ENCODE data around the gene FRG2. TPM values are rescaled to one million over a fixed set of nuclear protein-coding genes. Genes with fewer than 3 reads are reported as not detected.
"Not testable (repeated sequence)": the region's sequence is repeated elsewhere in the genome, so short reads cannot be mapped to it uniquely, and the experiment has no call there.

FRG2 gene
- total RNA-seq, 3 donors from 2014 or later, result not detected

DNA sequence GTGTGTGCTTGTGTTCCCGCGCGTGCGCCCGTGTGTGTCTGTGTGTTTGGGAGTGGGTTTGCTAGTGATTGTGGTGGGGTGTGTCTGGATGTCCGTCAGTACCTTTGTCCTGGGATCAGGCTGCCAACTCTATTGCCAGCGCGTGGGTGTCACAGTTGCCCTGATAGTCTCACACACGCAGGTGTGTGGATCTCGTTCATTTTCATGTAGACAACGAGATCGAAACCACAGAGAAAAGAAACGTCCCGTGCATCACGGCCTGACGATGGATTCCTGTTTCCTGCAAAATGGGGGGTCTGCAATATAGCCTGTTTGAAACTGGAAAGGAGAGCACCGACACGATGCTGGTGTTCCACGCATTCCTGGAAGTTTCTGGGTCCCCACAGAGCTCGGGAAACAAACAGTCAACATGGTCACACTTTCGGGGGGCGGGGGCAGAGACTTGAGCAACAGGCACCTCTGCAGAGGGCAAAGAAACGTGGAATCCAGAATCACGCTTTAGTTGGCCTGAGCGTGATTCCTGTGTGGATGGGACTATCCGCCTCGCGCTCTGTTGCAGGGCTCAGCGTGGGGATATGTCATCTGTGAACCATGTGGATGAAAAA lies 7.1 kb downstream of the FRG2 start:
- not testable (repeated sequence) for ATAC-seq; H3K36me3 Mint-ChIP-seq (ENCODE audit: insufficient read depth); H3K9me3 Mint-ChIP-seq; DNase-seq
- Mint-ChIP-seq H3K27me3 (ENCODE audit: low read depth) (peaks cover 59% of the 10 kb centered on the region), H3K4me1 (ENCODE audit: low read depth) (peaks cover 24% of the 10 kb centered on the region), H3K4me3 (peak overlapping the region; percentile 15)

DNA sequence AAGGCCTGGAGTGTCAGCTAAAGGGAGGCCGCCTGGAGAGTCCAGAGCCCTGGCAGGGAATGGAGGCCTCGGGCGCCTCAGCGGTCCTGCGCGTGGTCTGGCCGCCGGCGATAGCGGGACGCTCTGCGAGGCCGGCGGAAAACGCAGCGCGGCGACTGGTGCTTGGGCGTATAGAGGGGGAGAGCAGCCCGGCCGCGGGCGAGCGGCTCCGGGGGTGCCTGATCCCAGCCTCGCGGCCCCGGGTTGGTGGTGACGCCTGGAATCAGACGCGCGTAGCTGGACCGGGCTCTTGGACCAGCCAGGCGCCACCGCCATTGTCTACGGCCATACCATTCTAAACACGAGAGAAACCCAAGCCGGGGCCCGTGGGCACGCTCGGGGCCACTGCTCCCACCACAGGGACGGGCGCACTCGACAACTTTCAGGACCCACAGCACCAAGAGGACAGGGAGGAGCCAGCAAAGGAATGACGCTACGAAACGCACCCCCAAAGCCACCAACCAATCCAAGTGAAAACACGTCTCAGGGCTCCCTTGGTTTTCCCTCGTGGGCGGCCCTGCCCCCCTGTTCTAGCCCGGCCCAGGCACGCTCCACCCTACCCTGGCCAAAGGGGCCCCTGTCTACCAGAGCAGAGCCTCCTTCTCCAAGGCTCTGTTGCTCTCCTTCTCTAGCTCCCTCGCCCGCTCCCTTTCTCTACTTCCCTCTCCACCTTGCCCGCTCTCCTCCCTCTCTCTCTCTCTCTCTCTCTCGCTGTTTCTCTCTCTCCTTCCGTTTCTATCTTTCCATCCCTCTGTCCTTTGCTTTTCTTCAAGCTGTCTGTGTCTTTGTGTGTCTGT lies 7.8 kb downstream of the FRG2 start:
- peak overlapping the region; percentile 15 for H3K4me3 Mint-ChIP-seq

DNA sequence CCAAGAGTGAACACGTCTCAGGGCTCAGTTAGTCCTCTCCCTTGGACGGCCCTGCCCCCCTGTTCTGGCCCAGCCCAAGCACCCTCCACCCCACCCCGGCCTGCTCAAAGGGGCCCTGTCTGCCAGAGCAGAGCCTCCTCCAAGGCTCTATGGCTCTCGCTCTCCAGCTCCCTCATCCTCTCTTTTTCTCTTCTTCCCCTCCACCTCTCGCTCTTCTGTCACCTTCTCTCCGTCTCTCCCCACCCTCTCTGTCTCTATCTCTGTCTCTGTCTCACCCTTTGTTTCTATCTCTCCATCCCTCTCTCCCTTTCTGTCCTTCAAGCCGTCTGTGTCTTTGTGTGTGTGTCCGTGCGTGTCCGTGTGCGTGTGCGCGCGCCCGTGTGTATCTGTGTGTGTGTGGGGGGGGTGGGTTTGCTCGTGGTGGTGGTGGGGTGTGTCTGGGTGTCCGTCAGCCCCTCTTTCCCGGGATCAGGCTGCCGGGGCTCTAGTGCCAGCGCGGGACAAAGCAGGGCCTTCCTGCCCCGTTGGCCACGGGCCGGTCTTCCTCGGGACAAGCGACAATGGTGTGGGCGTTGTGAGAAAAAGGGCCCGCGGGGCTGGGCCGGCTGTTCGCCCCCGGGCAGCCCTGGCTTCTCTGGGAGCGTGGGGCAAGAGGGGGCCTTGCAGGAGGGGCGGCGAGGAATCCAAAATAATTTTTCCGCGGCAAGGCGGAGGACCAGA lies 8.7 kb downstream of the FRG2 start:
- no peak for ATAC-seq
- H3K27me3 Mint-ChIP-seq (ENCODE audit: low read depth), result peaks cover 69% of the 10 kb centered on the region
- no peaks in the 10 kb centered on the region for H3K9me3 Mint-ChIP-seq
- no peaks in the 10 kb centered on the region for H3K36me3 Mint-ChIP-seq (ENCODE audit: insufficient read depth)
- no peak overlapping the region for H3K4me3 Mint-ChIP-seq
- H3K4me1 Mint-ChIP-seq (ENCODE audit: low read depth), result peaks cover 27% of the 10 kb centered on the region
- DNase-seq, result no peak

More for the DNA sequence above, 7.8 kb downstream of the FRG2 start:
- peaks cover 63% of the 10 kb centered on the region for H3K27me3 Mint-ChIP-seq (ENCODE audit: low read depth)
- no peak for ATAC-seq
- no peak for DNase-seq
- H3K36me3 Mint-ChIP-seq (ENCODE audit: insufficient read depth), result no peaks in the 10 kb centered on the region
- no peaks in the 10 kb centered on the region for H3K9me3 Mint-ChIP-seq
- peaks cover 27% of the 10 kb centered on the region for H3K4me1 Mint-ChIP-seq (ENCODE audit: low read depth)

DNA sequence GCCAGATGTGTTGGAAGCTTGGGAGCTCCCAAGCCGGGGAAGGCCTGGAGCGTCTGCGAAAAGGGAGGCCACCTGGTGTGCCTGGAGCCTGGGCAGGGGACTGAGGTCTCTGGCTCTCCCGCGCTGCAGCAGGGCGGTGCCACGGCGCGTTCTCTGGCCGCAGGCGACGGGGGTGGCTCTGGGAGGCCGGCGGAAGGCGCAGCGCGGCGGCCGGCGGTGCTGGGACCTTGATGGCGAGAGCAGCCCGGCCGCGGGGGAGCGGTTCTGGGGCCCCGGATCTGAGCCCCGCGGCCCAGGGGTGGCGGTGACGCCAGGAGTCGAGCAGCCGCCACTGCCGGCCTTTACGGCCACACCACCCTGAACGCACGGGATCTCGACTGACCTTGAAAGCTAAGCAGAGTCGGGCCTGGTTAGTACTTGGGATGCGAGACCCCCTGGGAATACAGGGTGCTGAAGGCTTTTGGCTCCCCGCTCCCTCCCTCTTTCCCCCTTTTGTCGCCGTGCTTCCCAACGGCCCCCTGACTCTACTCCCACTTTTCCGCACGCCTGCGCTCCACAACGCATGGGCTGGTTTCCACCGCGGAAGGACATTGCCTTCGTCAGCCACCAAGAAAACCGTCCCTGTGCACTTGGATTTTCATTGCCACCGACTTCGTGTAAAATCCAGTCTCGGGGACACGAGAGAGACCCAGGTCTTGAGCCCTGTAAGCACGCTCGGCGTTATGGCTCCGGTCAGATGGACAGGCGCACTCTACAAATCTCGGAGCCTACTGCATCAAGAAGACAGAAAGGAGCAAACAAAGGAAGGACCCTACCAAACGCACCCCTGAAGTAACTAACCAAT lies 9.5 kb downstream of the FRG2 start:
- Mint-ChIP-seq H3K9me3 (no peaks in the 10 kb centered on the region), H3K36me3 (ENCODE audit: insufficient read depth) (no peaks in the 10 kb centered on the region), H3K4me1 (ENCODE audit: low read depth) (peaks cover 25% of the 10 kb centered on the region), H3K4me3 (no peak overlapping the region), H3K27me3 (ENCODE audit: low read depth) (peaks cover 74% of the 10 kb centered on the region)
- no peak for DNase-seq
- ATAC-seq, result no peak

DNA sequence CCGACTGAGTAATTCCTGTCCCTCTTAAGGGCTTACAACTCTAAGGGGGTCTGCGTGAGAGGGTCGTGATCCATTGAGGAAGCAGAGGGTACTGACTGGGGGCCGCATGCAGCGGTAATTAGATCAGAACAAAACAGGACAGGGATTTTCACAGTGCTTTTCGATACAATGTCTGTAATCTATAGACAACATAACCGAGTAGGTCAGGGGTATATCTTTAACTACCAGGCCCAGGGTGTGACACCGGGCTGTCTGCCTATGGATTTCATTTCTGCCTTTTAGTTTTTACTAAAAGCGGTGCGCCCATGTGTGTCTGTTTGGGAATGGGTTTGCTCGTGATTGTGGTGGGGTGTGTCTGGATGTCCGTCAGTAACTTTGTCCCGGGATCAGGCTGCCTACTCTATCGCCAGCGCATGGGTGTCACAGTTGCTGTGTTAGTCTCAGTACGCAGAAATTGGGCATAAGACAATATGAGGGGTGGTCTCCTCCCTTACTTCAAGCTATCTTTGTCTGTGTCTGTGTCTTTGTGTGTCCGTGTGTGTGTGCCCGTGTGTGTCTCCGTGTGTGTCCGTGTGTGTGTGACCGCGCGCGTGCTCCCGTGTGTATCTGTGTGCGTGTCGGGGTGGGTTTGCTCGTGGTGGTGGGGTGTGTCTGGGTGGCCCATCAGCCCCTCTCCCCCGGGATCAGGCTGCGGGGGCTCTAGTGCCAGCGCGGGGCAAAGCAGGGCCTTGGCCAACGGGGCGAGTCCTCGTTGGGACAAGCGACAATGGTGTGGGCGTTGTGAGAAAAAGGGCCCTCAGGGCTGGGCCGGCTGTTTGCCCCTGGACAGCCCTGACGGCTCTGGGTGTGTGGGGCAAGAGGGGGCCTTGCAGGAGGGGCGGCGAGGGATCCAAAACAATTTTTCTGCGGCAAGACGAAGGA lies 10.4 kb downstream of the FRG2 start:
- Mint-ChIP-seq H3K27me3 (ENCODE audit: low read depth) (peaks cover 79% of the 10 kb centered on the region), H3K9me3 (no peaks in the 10 kb centered on the region), H3K4me3 (no peak overlapping the region), H3K36me3 (ENCODE audit: insufficient read depth) (no peaks in the 10 kb centered on the region), H3K4me1 (ENCODE audit: low read depth) (peaks cover 25% of the 10 kb centered on the region)
- ATAC-seq, result no peak
- no peak for DNase-seq

DNA sequence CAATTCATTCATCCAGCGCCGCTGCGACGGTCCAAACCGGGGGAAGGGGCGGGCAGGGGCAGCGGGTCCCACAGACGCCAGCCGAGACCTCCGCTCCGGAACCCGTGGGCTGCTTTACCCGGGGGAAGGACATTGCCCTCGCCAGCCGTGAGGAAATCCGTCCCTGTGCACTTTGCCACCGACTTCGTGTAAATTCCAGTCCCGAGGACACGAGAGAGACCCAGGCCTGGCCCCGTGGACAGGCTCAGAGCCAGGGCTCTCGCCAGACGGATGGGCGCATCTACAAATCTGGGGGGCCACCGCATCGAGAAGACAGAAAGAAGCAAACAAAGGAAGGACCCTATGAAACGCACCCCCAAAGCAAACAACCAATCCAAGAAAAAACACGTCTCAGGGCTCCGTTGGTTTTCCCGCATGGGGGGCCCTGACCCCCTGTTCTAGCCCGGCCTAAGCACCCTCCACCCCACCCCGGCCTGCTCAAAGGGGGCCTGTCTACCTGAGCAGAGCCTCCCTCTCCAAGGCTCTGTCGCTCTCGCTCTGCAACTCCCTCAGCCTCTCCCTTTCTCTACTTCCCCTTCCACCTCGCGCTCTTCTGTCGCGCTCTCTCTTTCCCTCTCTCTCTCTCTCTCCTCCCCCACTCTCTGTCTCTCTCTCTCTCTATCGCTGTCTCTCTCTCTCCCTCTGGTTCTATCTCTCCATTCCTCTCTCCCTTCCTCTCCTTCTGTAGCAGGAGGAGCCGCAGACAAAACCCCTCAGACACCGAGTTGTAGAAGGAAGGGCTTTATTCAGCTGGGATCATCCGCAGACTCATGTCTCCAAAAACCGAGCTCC lies 11.3 kb downstream of the FRG2 start:
- no peak for DNase-seq
- H3K27me3 Mint-ChIP-seq (ENCODE audit: low read depth), result peaks cover 79% of the 10 kb centered on the region
- H3K36me3 Mint-ChIP-seq (ENCODE audit: insufficient read depth), result no peaks in the 10 kb centered on the region
- H3K4me3 Mint-ChIP-seq, result peak overlapping the region; percentile 6
- no peak for ATAC-seq
- H3K4me1 Mint-ChIP-seq (ENCODE audit: low read depth), result peaks cover 21% of the 10 kb centered on the region
- H3K9me3 Mint-ChIP-seq, result no peaks in the 10 kb centered on the region

DNA sequence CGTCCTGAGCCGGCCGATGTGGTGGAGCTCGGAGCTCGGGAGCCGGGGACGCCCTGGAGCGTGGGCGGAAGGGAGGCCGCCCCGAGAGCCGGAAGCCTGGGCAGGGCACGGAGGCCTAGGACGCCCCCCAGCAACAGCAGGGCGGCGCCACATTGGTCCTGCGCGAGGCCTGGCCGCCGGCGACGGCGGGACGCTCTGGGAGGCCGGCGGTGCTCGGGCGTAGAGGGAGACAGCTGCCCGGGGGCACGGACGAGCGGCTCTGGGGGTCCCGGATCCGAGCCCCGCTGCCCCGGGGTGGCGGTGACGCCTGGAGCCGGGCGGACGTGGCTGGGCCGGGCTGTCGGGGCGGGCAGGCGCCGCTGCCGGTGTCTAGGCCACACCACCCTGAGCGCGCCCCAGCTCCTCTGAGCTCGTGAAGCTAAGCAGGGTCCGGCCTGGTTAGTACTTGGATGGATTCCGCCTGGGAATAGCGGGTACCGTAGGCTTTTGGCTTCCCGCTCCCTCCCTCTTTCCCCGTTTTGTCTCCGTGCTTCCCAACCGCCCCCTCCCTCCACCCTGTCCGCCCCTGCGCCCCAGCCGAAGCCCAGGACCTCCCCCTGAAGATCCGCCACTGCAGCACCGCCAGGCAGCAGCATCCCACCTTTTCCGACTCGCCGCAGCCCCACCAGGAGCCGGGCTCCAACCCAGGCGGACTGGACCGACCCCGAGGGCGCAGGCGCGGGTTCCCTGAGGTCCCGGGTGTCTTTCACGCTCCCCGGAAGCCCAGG lies 12.1 kb downstream of the FRG2 start:
- Mint-ChIP-seq H3K27me3 (ENCODE audit: low read depth) (peaks cover 71% of the 10 kb centered on the region), H3K4me1 (ENCODE audit: low read depth) (peaks cover 18% of the 10 kb centered on the region), H3K36me3 (ENCODE audit: insufficient read depth) (no peaks in the 10 kb centered on the region), H3K9me3 (no peaks in the 10 kb centered on the region), H3K4me3 (no peak overlapping the region)
- DNase-seq (no peak), ATAC-seq (peak; percentile 47 to 48)

DNA sequence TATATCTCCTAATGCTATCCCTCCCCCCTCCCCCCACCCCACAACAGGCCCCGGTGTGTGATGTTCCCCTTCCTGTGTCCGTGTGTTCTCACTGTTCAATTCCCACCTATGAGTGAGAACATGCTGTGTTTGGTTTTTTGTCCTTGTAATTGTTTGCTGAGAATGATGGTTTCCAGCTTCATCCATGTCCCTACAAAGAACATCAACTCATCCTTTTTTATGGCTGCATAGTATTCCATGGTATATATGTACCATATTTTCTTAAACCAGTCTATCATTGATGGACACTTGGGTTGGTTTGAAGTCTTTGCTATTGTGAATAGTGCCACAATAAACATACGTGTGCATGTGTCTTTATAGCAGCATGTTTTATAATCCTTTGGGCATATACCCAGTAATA lies 37.1 kb downstream of the FRG2 start:
- not testable (repeated sequence) for ATAC-seq; H3K36me3 Mint-ChIP-seq (ENCODE audit: insufficient read depth); H3K4me3 Mint-ChIP-seq; DNase-seq; H3K27me3 Mint-ChIP-seq (ENCODE audit: low read depth); H3K9me3 Mint-ChIP-seq; H3K4me1 Mint-ChIP-seq (ENCODE audit: low read depth)

DNA sequence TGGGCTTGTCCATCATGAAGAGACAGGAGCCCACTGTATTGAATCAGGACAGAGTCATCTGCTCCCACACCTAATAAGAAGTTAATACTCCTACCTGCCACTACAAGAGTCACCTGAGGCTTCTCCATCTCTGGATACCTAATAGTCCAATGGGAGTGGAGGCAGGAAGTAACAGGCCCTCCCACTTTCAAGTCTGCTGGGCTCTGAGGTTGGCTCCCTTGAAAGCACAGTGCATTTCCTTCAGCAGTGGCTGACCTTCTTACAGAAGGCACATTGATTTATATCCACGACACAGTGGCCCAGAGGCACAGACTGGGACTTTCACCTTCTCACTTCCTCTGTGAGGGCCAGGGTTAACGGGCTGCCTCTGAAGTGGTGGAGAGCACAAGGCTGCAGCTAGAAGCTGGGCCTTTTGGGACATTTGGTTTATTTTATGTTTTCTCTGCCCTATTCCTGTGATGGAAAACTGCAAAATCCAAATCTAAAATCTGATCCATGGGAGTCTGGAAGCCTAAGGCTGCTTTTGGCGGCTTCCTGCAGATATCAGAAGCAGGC lies 38.1 kb downstream of the FRG2 start:
- ATAC-seq, result no peak
- H3K4me1 Mint-ChIP-seq (ENCODE audit: low read depth), result no peaks in the 10 kb centered on the region
- H3K9me3 Mint-ChIP-seq, result no peaks in the 10 kb centered on the region

DNA sequence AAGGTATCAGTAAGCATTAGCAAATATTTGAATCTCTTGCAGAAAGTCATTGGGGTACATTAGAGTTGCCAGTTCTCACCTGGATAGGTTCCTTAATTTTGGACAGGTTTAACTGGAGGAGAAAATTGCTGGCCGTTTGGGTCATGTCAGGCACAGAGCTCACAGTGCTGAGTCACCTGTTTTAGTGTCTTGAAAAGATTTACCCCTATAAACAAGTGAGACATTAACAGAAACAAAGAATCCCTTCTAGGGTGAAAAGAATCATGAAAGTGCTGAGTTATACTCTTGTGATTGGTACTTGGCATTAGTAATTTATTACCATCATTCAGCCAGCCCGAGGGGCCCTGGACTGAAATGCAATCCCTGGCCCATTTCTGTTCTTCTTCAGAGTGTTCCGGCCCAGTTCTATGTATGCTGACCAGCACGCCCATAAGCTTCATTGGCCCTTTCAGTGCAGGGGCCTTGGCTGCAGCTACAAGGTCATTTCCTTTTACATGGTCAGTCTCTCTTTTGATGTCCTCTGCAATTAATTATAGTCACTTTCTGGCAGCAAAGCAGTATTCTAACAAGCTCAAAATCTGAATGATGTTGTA lies 41.3 kb downstream of the FRG2 start:
- H3K9me3 Mint-ChIP-seq, result not testable (repeated sequence)

More for the DNA sequence above, 38.1 kb downstream of the FRG2 start:
- DNase-seq, result no peak
- no peaks in the 10 kb centered on the region for H3K36me3 Mint-ChIP-seq (ENCODE audit: insufficient read depth)
- peaks cover 2% of the 10 kb centered on the region for H3K27me3 Mint-ChIP-seq (ENCODE audit: low read depth)
- no peak overlapping the region for H3K4me3 Mint-ChIP-seq

DNA sequence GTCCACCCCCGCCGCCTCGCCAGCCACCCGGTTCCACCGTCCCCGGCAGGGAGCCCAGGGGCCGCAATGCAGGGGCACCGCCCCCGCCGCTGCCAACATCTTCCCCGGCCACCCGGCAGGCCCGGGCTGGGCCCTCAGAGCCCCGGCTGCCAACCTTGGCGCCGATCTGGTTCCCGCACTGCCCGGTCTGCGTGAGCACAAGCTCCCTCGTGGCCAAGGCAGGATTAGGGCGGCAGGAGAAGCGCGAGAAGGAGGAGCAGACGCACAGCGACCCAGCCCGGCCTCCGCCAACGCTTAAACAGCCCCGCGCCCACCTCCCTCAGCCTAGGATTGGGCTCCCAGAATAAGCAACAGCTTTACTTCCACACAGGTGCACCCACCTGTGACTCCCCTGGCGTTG lies 42.4 kb downstream of the FRG2 start:
- H3K4me1 Mint-ChIP-seq (ENCODE audit: low read depth); ATAC-seq; H3K9me3 Mint-ChIP-seq; DNase-seq; H3K36me3 Mint-ChIP-seq (ENCODE audit: insufficient read depth); H3K27me3 Mint-ChIP-seq (ENCODE audit: low read depth); H3K4me3 Mint-ChIP-seq: not testable (repeated sequence)

More for the DNA sequence above, 41.3 kb downstream of the FRG2 start:
- not testable (repeated sequence) for H3K36me3 Mint-ChIP-seq (ENCODE audit: insufficient read depth); H3K27me3 Mint-ChIP-seq (ENCODE audit: low read depth); DNase-seq; H3K4me3 Mint-ChIP-seq; ATAC-seq; H3K4me1 Mint-ChIP-seq (ENCODE audit: low read depth)
